ENCODE measurements around the gene SLC25A21.

DNA sequence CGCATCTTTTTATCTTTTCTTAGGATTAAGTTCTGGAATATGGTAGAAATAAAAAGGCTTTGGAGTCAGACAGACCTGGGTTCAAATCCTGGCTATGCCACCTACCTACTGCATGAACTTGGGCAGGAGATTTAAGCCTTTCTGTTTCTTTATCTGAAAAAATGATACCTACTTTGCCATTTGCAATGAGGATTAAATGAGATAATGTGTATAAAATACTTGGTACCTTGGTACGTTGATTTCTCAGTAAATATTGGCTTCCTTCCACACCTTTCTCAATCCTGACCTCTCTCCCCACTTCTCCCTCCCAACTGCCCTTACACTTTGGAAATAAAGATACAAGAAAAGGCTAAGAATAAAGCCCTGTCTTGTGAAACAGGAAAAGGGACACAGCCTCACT, 338.1 kb downstream of the SLC25A21 start:
- TF ChIP-seq POLR2A (IDR thresholded peaks at IDR 0.05): no peak
- TF ChIP-seq, protein P1, sequence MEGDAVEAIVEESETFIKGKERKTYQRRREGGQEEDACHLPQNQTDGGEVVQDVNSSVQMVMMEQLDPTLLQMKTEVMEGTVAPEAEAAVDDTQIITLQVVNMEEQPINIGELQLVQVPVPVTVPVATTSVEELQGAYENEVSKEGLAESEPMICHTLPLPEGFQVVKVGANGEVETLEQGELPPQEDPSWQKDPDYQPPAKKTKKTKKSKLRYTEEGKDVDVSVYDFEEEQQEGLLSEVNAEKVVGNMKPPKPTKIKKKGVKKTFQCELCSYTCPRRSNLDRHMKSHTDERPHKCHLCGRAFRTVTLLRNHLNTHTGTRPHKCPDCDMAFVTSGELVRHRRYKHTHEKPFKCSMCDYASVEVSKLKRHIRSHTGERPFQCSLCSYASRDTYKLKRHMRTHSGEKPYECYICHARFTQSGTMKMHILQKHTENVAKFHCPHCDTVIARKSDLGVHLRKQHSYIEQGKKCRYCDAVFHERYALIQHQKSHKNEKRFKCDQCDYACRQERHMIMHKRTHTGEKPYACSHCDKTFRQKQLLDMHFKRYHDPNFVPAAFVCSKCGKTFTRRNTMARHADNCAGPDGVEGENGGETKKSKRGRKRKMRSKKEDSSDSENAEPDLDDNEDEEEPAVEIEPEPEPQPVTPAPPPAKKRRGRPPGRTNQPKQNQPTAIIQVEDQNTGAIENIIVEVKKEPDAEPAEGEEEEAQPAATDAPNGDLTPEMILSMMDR (IDR thresholded peaks at IDR 0.05): no peak

All from lower leg skin (tissue), 3 donors.